ENCODE results near the gene SMARCD1.

The SMARCD1 gene

GRCh38 chr12:50043854-50044253 lies 41.3 kb upstream of the SMARCD1 start:
- no peak overlapping the region for H3K4me2 ChIP-seq
- no peaks in the 10 kb centered on the region for H3K36me3 ChIP-seq
- no peaks in the 10 kb centered on the region for H4K20me1 ChIP-seq
- no peaks in the 10 kb centered on the region for H3K9me3 ChIP-seq (replicated peaks in 1 of 11)
- peaks cover 0 to 7% (median 3%) of the 10 kb centered on the region in 11 experiments; a peak in 8 of 22 replicates for H3K27me3 ChIP-seq
- no peak overlapping the region for H3K4me3 ChIP-seq
- H3K27ac ChIP-seq: no peak overlapping the region
- no peak overlapping the region for H3K9ac ChIP-seq
- peaks cover 0 to 8% (median 0%) of the 10 kb centered on the region in 10 experiments; a peak in 4 of 20 replicates for H3K4me1 ChIP-seq
- TF ChIP-seq Cebpa-rat (IDR thresholded peaks at IDR 0.05): no peak

- Histone ChIP-seq H3K27ac (no peak overlapping the region), H3K4me2 (no peak overlapping the region), H3K9ac (no peak overlapping the region), H3K9me3 (replicated peaks in 1 of 11) (no peaks in the 10 kb centered on the region), H3K4me1 (peaks cover 0 to 16% (median 1%) of the 10 kb centered on the region in 10 experiments; a peak in 8 of 20 replicates), H3K27me3 (peaks cover 29 to 46% (median 41%) of the 10 kb centered on the region in 11 experiments), H4K20me1 (no peaks in the 10 kb centered on the region), H3K36me3 (no peaks in the 10 kb centered on the region), H3K4me3 (no peak overlapping the region)
- no peak for TF ChIP-seq Cebpa-rat (IDR thresholded peaks at IDR 0.05)
Observed at GRCh38 chr12:50047693-50048250, 37.4 kb upstream of the SMARCD1 start.

GRCh38 chr12:50049254-50050118 lies 35.7 kb upstream of the SMARCD1 start:
- peaks cover 31 to 55% (median 47%) of the 10 kb centered on the region in 11 experiments for H3K27me3 ChIP-seq
- H3K4me2 ChIP-seq: peak overlapping the region in 3 of 11 experiments; percentile 48 to 63 (median 62); a peak in 1 of 22 replicates
- no peaks in the 10 kb centered on the region for H3K36me3 ChIP-seq
- TF ChIP-seq Cebpa-rat (IDR thresholded peaks at IDR 0.05): no peak
- H3K27ac ChIP-seq: no peak overlapping the region
- no peak overlapping the region for H3K4me3 ChIP-seq
- no peaks in the 10 kb centered on the region for H4K20me1 ChIP-seq
- H3K9me3 ChIP-seq (replicated peaks in 1 of 11): no peaks in the 10 kb centered on the region
- peaks cover 0 to 26% (median 8%) of the 10 kb centered on the region in 10 experiments; a peak in 13 of 20 replicates for H3K4me1 ChIP-seq
- H3K9ac ChIP-seq: no peak overlapping the region

GRCh38 chr12:50050119-50050385 lies 35.1 kb upstream of the SMARCD1 start:
- Histone ChIP-seq H3K9ac (no peak overlapping the region), H3K4me3 (no peak overlapping the region), H3K27ac (no peak overlapping the region)

GRCh38 chr12:50050410-50051098 lies 34.6 kb upstream of the SMARCD1 start:
- Histone ChIP-seq H3K27me3 (peaks cover 31 to 55% (median 47%) of the 10 kb centered on the region in 11 experiments), H3K4me2 (peak overlapping the region in 7 of 11 experiments; percentile 25 to 63 (median 48); a peak in 12 of 22 replicates), H3K9me3 (replicated peaks in 1 of 11) (no peaks in the 10 kb centered on the region), H3K36me3 (no peaks in the 10 kb centered on the region), H3K9ac (no peak overlapping the region), H3K4me1 (peaks cover 0 to 26% (median 8%) of the 10 kb centered on the region in 10 experiments; a peak in 13 of 20 replicates), H3K4me3 (0 out of 20 replicates have a peak overlapping the region, but pooled peaks of 1 of the 10 experiments have one; percentile 19), H3K27ac (no peak overlapping the region), H4K20me1 (no peaks in the 10 kb centered on the region)
- no peak for TF ChIP-seq Cebpa-rat (IDR thresholded peaks at IDR 0.05)

More at GRCh38 chr12:50050119-50050385, 35.1 kb upstream of the SMARCD1 start:
- H3K9me3 ChIP-seq (replicated peaks in 1 of 11): no peaks in the 10 kb centered on the region
- no peaks in the 10 kb centered on the region for H4K20me1 ChIP-seq
- H3K4me2 ChIP-seq: peak overlapping the region in 6 of 11 experiments; percentile 31 to 63 (median 48); a peak in 9 of 22 replicates
- H3K4me1 ChIP-seq: peaks cover 0 to 26% (median 8%) of the 10 kb centered on the region in 10 experiments; a peak in 13 of 20 replicates
- H3K36me3 ChIP-seq: no peaks in the 10 kb centered on the region
- no peak for TF ChIP-seq Cebpa-rat (IDR thresholded peaks at IDR 0.05)
- peaks cover 31 to 55% (median 47%) of the 10 kb centered on the region in 11 experiments for H3K27me3 ChIP-seq

- H3K4me2 ChIP-seq: peak overlapping the region in 3 of 11 experiments; percentile 21 to 38 (median 29); a peak in 4 of 22 replicates
- no peaks in the 10 kb centered on the region for H3K9me3 ChIP-seq (replicated peaks in 1 of 11)
- H3K4me1 ChIP-seq: peaks cover under 1 to 33% (median 11%) of the 10 kb centered on the region in 10 experiments; a peak in 19 of 20 replicates
- no peaks in the 10 kb centered on the region for H3K36me3 ChIP-seq
- TF ChIP-seq Cebpa-rat (IDR thresholded peaks at IDR 0.05): no peak
- H4K20me1 ChIP-seq: peaks cover 0 to 2% (median under 1%) of the 10 kb centered on the region in 11 experiments; a peak in 7 of 22 replicates
- H3K27me3 ChIP-seq: peaks cover 34 to 58% (median 50%) of the 10 kb centered on the region in 11 experiments
- H3K9ac ChIP-seq: no peak overlapping the region
- no peak overlapping the region for H3K4me3 ChIP-seq
- H3K27ac ChIP-seq: no peak overlapping the region
Observed at GRCh38 chr12:50051101-50051806, 33.9 kb upstream of the SMARCD1 start.

- H3K4me3 ChIP-seq: no peak overlapping the region
- H3K9ac ChIP-seq: no peak overlapping the region
- H3K4me2 ChIP-seq: no peak overlapping the region
- H4K20me1 ChIP-seq: peaks cover 0 to 11% (median 8%) of the 10 kb centered on the region in 11 experiments; a peak in 9 of 22 replicates
- no peak overlapping the region for H3K27ac ChIP-seq
- H3K4me1 ChIP-seq: peaks cover 10 to 44% (median 20%) of the 10 kb centered on the region in 10 experiments
- H3K9me3 ChIP-seq (replicated peaks in 1 of 11): no peaks in the 10 kb centered on the region
- H3K27me3 ChIP-seq: peaks cover 46 to 68% (median 62%) of the 10 kb centered on the region in 11 experiments
- no peaks in the 10 kb centered on the region for H3K36me3 ChIP-seq
- TF ChIP-seq Cebpa-rat (IDR thresholded peaks at IDR 0.05): no peak
Observed at GRCh38 chr12:50052544-50052943, 32.6 kb upstream of the SMARCD1 start.

GRCh38 chr12:50052964-50053363 lies 32.2 kb upstream of the SMARCD1 start:
- peak overlapping the region in 5 of 11 experiments; percentile 1 to 27 (median 8); a peak in 5 of 22 replicates for H3K4me2 ChIP-seq
- H4K20me1 ChIP-seq: peaks cover 0 to 12% (median 8%) of the 10 kb centered on the region in 11 experiments; a peak in 9 of 22 replicates
- H3K27ac ChIP-seq: no peak overlapping the region
- no peak for TF ChIP-seq Cebpa-rat (IDR thresholded peaks at IDR 0.05)
- H3K27me3 ChIP-seq: peaks cover 49 to 68% (median 64%) of the 10 kb centered on the region in 11 experiments
- no peaks in the 10 kb centered on the region for H3K9me3 ChIP-seq (replicated peaks in 1 of 11)
- no peak overlapping the region for H3K4me3 ChIP-seq
- peaks cover 10 to 44% (median 20%) of the 10 kb centered on the region in 10 experiments for H3K4me1 ChIP-seq
- no peak overlapping the region for H3K9ac ChIP-seq
- no peaks in the 10 kb centered on the region for H3K36me3 ChIP-seq
